HG02970 (cell line): ENCODE measurements around the gene OR52B4.
A peak's percentile ranks its signal among the peaks of the same experiment; 100 is the strongest.
"Not testable (repeated sequence)": the region's sequence is repeated elsewhere in the genome, so short reads cannot be mapped to it uniquely, and the experiment has no call there.

ENCODE experiments used
- ATAC-seq: cut with Tn5 transposase; IDR thresholded peaks from one replicate; pipeline ENCODE4 v1.9.1; 2021; ENCODE audit warnings: mild to moderate bottlenecking, moderate library complexity, moderate number of reproducible peaks; ENCODE audit not compliant: unreplicated experiment, low FRiP score

Gene OR52B4

DNA sequence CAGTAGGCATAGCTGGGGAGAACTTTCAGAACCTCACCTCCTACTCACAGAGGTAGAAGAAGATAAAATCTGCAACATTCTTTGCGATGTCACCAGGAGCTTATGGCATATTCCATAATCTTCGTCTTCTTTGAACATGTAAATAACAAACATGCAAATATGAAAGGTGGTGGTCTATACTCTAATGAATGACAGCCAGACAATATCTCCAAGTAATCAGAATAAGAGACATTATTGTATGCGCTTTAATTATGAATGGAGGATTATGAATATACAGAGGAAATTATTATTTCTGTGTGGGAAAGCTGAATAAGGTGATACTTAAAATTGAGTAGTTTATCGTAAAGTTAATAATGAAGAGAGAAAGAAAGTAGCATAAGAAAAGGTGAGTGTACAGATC, at the start of gene OR52B4:
Gene OR52B4 (minus strand): TSS at position 101 of the 400 bp plus-strand sequence. CDS start 91 bp downstream, at position 10.
- no peak for ATAC-seq

DNA sequence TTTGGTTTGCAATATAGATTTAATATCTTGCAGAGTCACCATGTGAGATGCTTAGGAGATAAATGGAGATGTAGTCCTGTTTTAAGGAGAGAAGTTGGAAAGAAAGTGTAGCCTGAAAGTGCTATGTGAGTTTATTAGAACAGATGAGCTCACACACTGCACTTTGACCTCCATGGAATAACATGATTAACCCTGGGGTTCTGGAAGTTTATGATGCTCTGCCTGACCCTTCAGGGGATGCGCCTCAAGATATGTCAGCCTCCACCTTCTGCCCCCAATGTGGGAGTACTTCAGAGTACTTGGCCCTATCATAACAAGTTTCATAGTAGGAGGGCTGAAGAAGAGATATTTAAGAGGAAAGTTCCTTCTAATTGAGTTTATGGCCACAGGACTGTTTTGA, 48.6 kb upstream of the OR52B4 start:
- no peak for ATAC-seq

DNA sequence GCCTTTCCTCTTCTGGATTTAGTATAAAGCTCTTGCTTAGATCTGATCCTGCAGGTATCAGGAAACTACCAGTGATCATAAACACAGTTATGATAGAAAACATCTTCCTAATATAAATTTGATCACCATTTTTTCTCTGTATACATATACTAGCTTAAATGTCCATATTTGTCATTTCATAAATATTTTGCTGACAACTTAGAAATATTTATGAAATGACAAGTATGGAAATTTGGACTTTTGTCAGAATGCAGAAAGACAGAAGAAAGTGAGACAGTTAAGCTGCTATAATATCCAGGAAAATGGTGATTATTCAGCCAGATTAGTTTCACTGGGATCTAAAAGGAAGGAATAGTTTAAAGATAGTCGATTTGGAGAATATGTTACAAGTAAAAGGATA, 48.1 kb upstream of the OR52B4 start:
- no peak for ATAC-seq

DNA sequence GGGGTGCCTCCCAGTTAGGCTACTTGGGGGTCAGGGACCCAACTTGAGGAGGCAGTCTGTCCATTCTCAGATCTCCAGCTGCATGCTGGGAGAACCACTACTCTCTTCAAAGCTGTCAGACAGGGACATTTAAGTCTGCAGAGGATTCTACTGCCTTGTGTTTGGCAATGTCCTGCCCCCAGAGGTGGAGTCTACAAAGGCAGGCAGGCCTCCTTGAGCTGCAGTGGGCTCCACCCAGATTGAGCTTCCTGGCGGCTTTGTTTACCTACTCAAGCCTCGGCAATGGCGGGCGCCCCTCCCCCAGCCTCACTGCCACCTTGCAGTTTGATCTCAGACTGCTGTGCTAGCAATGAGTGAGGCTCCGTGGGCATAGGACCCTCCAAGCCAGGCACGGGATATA, 38.0 kb upstream of the OR52B4 start:
- not testable (repeated sequence) for ATAC-seq

DNA sequence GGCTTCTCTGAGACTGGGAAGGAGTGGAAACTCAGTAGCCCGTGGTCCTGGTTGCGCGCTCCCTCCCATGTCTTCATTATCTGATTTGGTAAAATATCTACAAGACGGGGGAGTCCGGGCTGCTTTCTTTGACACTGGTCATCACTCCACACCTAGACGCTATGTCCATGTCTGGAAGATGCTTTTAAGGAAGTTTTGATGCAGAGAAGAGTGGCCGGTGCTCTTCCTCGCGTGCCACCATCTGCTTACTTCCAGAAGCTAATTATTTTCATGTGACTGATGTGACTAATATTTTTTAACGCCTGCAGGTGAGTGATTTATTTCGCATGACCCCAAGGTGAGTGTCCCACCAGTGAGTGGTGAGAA, 25.7 kb upstream of the OR52B4 start:
- peak; percentile 18 for ATAC-seq

DNA sequence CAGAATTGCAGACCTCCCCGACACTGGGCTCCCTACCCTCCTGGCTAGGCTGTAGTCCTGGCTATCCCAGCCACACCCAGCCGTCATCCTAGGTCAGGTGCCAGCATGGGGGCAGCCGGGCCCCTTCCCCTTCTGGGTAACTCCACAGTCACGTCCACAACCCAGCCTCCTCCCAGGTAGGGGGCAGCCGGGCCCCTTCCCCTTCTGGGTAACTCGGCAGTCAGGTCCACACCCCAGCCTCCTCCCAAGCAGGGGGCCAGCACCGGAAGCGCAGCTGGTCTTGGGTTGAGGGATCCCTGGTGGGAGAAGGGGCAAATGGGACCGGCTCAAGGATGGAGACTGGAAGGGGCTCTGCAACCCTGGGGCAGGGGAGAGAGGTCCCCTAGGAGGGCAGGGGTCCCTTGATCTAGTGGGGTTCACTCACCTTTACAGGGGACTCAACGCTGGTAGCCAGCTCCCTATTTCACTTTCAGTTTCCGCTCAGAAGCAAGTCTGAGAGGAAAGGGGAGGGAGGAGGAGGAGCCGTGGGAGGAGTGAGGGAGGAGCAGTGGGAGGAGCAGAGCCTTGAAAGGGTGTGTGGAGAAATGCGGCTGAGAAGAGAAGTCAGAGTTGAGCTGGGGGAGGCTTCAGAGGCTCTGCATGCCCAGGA, 25.1 kb upstream of the OR52B4 start, which contains the start of gene TRIM21:
Gene TRIM21 (minus strand): TSS at position 494 of the 649 bp plus-strand sequence. CDS start 3,293 bp downstream, outside the sequence.
- peak; percentile 100 for ATAC-seq

DNA sequence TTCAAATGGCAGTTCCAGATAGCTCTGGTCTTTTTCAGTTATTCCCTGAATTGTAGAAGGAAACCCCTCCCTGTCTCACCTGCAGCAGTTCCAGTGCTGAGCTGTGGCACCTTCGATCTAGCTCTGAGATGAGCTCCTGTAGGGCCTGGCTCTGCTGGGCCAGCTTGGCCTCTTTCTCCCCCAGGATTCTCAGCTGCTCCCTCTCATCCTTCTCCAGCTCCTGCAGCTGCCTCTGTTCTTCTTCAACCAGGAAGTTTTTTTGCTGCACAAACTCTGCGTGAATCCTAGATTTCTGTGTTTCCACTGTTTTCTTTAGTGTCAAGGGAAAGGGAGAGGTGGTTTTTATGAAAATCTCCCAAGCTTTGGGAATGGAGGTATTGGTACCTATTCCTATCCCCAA, 20.0 kb upstream of the OR52B4 start:
- no peak for ATAC-seq

DNA sequence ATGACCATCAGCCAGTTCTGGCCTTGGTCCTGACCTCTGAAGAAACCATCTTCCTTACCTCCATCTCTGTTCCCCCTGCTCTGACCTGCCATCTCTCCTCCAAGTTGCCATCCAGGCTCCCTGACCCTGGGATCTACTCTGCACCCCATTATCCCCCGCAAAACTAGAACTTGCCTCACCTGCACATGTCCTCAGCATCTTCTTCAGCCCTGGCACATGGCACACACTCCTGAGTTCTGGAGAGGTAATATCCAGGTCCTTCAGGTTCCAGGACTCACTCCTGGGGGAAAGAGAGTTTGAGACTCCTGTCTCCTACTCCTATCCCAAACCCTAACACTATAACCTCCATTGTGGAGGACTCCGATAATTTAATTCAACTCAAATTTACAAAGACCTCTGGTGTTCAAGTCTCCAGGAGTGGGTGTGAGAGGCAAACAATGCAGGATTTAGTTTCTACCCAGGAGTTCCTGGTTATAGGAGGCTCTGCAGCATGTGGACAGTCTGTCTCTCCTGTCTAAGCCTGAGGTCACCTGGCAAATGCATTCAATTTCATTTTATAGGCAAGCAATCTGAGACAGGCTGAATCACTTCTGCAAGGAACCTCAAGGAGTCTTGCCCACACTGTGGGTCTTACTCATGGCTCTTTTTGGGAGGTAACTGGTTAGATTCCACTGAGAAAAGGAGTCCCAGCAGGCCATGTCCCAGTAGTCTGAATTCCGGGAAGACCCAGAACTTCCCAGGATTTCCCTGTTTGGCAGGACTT, 18.0 kb upstream of the OR52B4 start:
- ATAC-seq: no peak

DNA sequence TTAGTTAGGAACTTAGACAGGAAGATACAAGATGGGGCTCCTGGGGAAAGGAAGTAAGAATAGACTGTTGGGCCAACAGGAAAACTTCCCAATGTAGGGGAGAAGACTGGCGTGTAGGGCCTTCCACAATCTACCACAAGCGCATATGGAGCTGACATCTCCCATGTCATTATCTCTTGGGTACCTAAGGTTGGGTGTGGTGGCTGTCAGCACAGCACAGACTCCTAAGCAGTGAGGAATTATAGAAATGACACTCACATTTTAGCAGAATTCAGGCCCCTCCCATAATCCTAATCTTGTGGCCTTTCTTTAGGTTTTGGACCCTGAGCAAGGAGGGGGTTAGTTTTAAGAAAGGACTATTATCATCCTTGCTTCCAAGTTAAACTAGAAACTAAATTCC, 13.7 kb upstream of the OR52B4 start:
- ATAC-seq: no peak

DNA sequence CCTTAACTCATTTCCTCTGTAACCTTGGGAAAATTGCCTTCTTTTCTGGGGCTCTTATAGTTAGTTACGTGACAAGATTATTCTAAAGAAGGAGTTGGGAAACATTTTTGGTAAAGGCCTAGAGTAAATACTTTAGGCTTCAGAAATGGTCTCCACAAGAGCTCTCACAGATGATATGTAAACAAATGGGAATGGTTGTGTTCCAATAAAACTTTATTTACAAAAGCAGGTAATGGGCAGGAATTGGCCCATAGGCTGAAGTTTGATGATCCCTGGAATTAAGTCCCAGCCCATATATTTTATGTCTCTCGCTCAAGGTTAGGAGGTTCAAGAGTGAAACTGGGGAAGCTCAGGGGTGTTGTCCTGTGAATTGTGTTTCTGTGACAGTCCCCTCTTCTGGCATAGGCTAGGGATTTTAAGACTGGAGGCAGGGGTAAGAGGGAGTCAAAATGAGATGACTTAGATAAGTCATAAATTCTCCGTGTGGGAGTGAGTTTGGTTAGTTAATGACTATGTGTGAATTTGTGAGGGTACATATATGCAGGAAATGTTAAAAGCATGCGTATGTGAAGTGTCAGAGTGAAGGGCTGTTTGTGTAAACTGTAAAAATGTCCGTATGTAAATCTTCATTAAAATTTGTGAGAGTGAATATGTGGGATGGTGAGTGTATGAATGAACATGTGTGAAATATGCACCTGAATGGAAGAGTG, 7.4 kb upstream of the OR52B4 start:
- no peak for ATAC-seq

DNA sequence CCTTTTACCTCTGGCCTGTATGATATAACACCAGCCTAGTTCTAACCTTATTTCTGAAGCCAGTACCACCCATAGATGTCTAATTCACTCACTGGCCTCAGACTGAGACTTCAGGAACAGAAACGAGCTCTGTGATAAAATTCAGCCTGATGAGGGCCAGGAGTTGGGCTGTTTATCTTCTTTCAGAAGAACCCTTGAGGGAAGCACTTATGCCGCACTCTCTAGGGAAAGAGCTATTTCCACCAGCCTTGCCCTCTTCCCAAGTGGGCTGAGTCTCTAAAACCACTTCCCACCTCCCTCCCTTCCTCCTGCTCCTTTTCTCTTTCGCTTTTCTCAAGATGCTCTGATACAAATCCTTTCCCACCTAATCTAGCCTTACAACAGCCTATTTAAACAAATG, 2.0 kb upstream of the OR52B4 start:
- ATAC-seq: no peak

DNA sequence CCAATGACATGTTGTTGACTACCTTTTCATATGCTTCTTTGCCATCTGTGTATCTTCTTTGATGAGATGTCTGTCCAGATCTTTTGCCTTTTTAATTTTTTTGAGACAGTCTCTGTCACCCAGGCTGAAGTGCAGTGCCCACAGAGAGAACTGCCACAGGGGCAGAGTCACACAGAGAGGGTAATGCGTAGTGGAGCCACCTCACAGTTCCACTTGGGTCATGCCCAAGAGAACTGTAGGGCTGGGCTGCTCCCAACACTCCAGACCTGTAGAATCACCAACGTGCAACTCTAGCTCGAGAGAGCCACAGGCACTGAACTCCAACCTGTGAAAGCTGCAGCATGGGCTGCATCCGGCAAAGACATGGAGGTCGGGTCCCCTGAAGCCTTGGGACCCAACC, 20.0 kb downstream of the OR52B4 start:
- not testable (repeated sequence) for ATAC-seq

DNA sequence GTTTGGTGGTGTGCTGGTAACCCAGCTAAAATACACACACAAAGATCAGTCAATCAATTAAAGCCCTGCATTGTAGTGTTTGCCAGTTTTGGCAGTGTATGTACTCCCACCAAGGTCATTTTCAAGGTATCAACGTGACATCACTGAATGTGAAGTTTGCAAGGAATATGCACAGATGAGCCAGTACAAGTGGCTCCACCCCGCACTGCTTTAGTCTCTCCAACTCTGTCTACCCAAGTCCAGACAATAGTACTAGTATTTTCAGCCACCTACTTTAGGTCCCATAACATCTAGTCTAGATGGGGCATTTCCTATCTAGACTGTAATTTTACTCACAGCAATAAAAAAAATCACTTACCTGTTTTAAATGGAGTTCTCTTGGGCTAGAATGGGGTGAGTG, 22.8 kb downstream of the OR52B4 start:
- not testable (repeated sequence) for ATAC-seq

DNA sequence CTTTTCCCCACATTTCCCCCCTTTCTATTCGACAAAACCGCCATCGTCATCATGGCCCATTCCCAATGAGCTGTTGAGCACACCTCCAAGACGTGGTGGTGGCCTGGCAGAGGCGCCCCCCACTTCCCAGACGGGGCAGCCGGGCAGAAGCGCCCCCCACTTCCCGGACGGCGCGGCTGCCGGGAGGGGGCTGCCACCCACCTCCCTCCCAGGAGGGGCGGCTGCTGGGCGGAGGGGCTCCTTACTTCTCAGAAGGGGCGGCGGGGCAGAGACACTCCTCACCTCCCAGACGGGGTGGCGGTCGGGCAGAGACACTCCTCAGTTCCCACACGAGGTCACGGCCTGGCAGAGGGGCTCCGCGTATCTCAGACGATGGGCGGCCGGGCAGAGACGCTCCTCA, 33.8 kb downstream of the OR52B4 start:
- ATAC-seq: not testable (repeated sequence)
